ENCODE data around the gene CRYBB3. TPM values are rescaled to one million over a fixed set of nuclear protein-coding genes. Genes with fewer than 3 reads are reported as not detected.

The CRYBB3 gene
- total RNA-seq, 4 donors from 2014 or later: not detected

DNA sequence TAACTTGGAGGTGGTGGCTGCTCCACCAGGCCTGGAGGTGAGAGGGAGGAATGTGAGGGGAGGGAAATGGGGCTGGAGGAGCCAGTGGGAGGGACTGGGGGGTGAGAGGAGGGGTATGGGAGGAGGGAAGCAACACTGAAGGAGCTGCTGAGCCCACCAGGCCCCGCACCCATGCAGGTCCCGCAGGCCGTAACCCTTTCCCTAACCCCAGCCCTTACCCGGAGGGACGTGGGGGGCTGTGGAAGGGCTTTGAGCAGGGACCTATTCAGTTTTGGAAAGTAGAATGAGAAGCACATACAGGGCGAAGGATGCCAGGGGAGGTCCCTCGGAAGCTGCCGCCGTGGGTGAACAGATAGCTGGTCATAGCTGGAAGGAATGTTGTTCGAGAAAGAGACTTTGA, 33.9 kb upstream of the CRYBB3 start:
- H3K27me3 ChIP-seq: no peaks in the 10 kb centered on the region
- intact Hi-C loops (cut with DNase I): loop anchor here (10.0 kb wide), 1 partner anchor 51 kb away; no protein-coding TSS in a partner anchor
- peaks cover 0 to 6% (median 5%) of the 10 kb centered on the region in 3 donors for H3K36me3 ChIP-seq
- H3K27ac ChIP-seq: peak overlapping the region in 3 of 4 donors; percentile 63 to 88 (median 78)
- 93 to 94% methylated on average over 4 to 10 of the region's 10 CpGs for WGBS, 2 donors
- peaks cover 24 to 95% (median 31%) of the 10 kb centered on the region in 3 donors for H3K4me1 ChIP-seq
- TF ChIP-seq, protein P1, sequence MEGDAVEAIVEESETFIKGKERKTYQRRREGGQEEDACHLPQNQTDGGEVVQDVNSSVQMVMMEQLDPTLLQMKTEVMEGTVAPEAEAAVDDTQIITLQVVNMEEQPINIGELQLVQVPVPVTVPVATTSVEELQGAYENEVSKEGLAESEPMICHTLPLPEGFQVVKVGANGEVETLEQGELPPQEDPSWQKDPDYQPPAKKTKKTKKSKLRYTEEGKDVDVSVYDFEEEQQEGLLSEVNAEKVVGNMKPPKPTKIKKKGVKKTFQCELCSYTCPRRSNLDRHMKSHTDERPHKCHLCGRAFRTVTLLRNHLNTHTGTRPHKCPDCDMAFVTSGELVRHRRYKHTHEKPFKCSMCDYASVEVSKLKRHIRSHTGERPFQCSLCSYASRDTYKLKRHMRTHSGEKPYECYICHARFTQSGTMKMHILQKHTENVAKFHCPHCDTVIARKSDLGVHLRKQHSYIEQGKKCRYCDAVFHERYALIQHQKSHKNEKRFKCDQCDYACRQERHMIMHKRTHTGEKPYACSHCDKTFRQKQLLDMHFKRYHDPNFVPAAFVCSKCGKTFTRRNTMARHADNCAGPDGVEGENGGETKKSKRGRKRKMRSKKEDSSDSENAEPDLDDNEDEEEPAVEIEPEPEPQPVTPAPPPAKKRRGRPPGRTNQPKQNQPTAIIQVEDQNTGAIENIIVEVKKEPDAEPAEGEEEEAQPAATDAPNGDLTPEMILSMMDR (IDR thresholded peaks at IDR 0.05): no peak
- TF ChIP-seq POLR2A (IDR thresholded peaks at IDR 0.05): no peak
- no peak for DNase-seq
- no peak overlapping the region for H3K4me3 ChIP-seq
- no peaks in the 10 kb centered on the region for H3K9me3 ChIP-seq

DNA sequence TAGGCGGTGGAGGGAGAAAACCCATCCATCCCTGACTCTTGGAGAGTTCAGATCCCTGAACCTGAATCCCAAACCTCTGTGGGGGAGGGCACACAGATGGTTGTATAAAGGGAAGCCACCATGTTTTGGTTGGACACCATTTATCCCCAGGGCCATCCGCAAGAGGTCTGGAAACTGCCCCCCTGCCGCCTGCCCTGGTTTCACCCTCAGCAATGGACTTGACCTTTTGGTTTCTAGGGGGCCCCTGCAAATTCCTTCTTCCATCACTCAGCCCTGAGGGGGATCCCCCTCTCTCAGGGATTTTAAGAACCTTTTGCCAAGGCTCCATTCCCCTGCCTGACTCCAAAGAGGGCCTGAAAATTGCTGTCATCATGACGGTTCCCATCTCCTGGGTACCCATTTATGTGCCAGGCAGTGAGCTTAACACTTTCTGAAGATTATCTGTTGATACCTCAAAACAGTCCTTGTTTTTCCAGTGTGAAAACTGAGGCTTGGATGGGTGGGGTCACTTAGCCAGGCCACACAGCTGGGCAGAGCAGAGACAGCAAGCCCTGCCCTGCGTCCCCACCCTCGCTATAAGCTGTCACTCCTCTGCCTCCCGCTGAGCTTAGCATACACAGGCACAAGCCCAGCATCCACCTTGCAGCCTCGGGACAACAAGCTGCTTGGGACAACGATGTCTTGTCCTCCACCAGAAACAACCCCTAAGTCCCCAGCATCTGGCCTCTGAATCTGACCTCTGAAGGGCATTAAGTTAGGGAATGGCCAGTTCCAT, 33.2 kb upstream of the CRYBB3 start:
- Histone ChIP-seq H3K4me3 (no peak overlapping the region), H3K9me3 (no peaks in the 10 kb centered on the region), H3K4me1 (peaks cover 24 to 90% (median 31%) of the 10 kb centered on the region in 3 donors), H3K27ac (peak overlapping the region; percentile 16 to 88 (median 70)), H3K27me3 (no peaks in the 10 kb centered on the region), H3K36me3 (peaks cover 0 to 13% (median 9%) of the 10 kb centered on the region in 3 donors)
- 51 to 69% methylated on average over 2 to 6 of the region's 9 CpGs for whole genome bisulfite sequencing, 2 donors
- intact Hi-C loops (cut with DNase I): loop anchor here (10.0 kb wide), 1 partner anchor 52 kb away; no protein-coding TSS in a partner anchor
- no peak for DNase-seq
- TF ChIP-seq POLR2A (IDR thresholded peaks at IDR 0.05): no peak

DNA sequence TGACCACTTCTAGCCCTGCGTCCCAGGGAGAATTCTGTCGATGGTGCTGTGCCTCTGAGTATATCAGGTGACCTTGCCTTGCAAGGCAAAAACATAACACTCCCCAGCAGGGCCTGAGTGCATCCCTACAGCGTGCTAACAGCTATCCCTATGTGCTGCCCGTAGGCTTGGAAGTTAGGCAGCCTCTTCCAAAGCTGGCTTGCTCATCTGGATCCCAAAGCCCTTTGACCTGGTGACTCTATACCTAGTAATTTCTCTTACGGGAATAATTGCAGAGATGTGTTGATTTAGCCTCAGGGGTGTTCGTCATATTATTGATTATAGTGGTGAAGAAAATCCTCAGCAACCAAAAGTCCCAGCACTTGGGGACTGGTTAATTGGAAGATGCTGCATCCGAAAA, 32.6 kb upstream of the CRYBB3 start:
- WGBS, 2 donors: 39 to 45% methylated on average over 5 of the region's 7 CpGs
- DNase-seq: no peak
- intact Hi-C loops (cut with DNase I): loop anchor here (10.0 kb wide), 1 partner anchor 52 kb away; no protein-coding TSS in a partner anchor

DNA sequence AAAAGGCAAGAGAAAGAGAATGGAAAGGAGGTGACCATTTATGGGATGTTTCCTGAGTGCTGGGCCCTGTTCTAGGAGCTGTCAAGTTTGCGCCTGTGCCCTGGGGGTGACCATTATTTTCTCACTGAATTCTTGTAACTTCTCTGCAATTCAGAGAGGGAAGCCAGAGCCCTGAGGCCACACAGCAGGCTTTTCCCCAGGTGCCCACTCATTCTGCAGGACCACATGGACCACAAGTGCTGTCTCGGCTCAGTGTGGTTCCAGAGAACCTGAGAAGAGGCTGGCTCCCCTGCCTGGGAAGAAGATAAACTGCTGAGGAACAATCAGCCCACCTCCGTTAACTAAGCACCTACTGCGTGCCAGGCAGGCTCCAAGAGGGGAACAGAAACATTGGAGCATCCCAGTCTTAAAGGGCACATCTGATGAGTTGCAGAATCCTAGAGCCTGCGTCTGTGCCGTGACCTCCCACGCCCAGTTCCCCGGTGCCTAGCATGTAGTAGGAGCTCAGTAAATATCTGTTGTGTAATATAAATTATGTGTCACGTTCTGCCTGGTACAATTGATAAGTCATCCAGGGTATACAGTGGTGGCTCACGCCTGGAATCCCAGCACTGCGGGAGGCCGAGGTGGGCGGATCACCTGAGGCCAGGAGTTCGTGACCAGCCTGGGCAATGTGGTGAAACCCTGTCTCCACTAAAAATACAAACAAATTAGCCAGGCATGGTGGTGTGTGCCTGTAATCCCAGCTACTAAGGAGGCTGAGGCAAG, 31.6 kb upstream of the CRYBB3 start:
- DNase-seq: no peak
- H3K27ac ChIP-seq: peak overlapping the region; percentile 17 to 88 (median 51)
- WGBS, 2 donors: 61 to 62% methylated on average over 10 to 11 of the region's 14 CpGs
- peaks cover 0 to 28% (median 9%) of the 10 kb centered on the region in 3 donors for H3K36me3 ChIP-seq
- no peaks in the 10 kb centered on the region for H3K27me3 ChIP-seq
- no peak for TF ChIP-seq POLR2A (IDR thresholded peaks at IDR 0.05)
- TF ChIP-seq, protein P1 (IDR thresholded peaks at IDR 0.05): no peak
- intact Hi-C loops (cut with DNase I): loop anchor here (10.0 kb wide), 1 partner anchor 53 kb away; no protein-coding TSS in a partner anchor
- no peaks in the 10 kb centered on the region for H3K9me3 ChIP-seq
- no peak overlapping the region for H3K4me3 ChIP-seq
- peaks cover 24 to 78% (median 31%) of the 10 kb centered on the region in 3 donors for H3K4me1 ChIP-seq

More for the DNA sequence above, 32.6 kb upstream of the CRYBB3 start:
- Histone ChIP-seq H3K36me3 (peaks cover 0 to 19% (median 9%) of the 10 kb centered on the region in 3 donors), H3K4me3 (no peak overlapping the region), H3K9me3 (no peaks in the 10 kb centered on the region), H3K27ac (peak overlapping the region; percentile 16 to 88 (median 70)), H3K27me3 (no peaks in the 10 kb centered on the region), H3K4me1 (peaks cover 24 to 87% (median 31%) of the 10 kb centered on the region in 3 donors)
- TF ChIP-seq, protein P1 (IDR thresholded peaks at IDR 0.05): no peak
- no peak for TF ChIP-seq POLR2A (IDR thresholded peaks at IDR 0.05)

DNA sequence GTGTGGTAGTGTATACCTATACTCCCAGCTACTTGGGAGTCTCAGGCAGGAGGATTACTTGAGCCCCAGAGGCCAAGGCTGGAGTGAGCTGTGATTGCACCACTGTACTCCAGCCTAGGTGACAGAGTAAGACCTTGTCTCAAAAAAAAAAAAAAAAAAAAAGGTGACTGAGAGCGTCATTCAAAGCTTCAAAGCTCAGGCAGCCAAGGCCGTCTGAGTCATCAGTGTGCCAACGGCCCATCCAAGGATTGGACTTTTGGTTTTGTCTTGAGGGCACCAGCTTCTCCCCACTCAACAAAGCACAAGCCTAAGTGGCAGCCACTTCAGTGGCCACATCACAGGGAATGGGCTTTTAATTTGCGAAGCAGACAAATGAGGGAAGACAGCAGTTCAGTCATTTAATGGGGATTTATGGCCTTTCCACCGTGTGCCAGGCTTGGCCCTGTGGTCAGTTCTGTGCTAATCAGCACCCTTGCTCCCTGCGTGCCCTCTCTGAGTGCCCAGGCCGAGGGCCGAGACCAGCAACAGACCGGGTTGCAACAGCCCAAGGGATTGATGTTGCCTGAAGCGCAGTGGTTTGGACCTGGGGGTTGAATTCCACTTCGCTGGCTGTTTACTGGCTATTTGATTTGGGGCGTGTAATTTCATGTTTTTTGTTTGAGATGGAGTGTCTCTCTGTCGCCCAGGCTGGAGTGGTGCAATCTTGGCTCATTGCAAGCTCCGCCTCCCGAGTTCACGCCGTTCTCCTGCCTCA, 30.2 kb upstream of the CRYBB3 start:
- no peaks in the 10 kb centered on the region for H3K9me3 ChIP-seq
- no peak overlapping the region for H3K4me3 ChIP-seq
- 47 to 55% methylated on average over 14 to 16 of the region's 17 CpGs for WGBS, 2 donors
- TF ChIP-seq, protein P1 (IDR thresholded peaks at IDR 0.05): no peak
- no peak for TF ChIP-seq POLR2A (IDR thresholded peaks at IDR 0.05)
- peak overlapping the region; percentile 39 to 88 (median 68) for H3K27ac ChIP-seq
- intact Hi-C loops (cut with DNase I): loop anchor here (10.0 kb wide), 1 partner anchor 55 kb away; no protein-coding TSS in a partner anchor
- DNase-seq: no peak
- H3K4me1 ChIP-seq: peaks cover 19 to 64% (median 27%) of the 10 kb centered on the region in 3 donors
- H3K27me3 ChIP-seq: no peaks in the 10 kb centered on the region
- peaks cover 4 to 43% (median 12%) of the 10 kb centered on the region in 3 donors for H3K36me3 ChIP-seq
